Lung (tissue), 12 donors: Measurements from ENCODE around the gene BRD7. TPM values are rescaled to one million over a fixed set of nuclear protein-coding genes. Genes with fewer than 3 reads are reported as not detected.

Experiments
- ATAC-seq: fragments of 200-7000 bp; cut with Tn5 transposase; one replicate; pipeline ENCODE4 v1.9.1; 2020; ENCODE audit warnings: moderate number of reproducible peaks; ENCODE audit not compliant: insufficient read depth, low FRiP score
- DNase-seq, 3 donors: peaks; one replicate each; pipeline ENCODE4 v3.0.0-alpha.2; 2013 to 2017
- H3K27ac ChIP-seq, 2 donors: one replicate each; pipeline ENCODE4 v1.5.1; 2013; ENCODE audit warnings: mild to moderate bottlenecking in 2 of 2, moderate library complexity in 2 of 2, control low read depth in 1 of 2, inconsistent platforms in 1 of 2, low read depth in 1 of 2, low read length in 1 of 2
- H3K27me3 ChIP-seq, 3 donors: one replicate each; pipeline ENCODE4 v1.5.1; 2013; ENCODE audit warnings: low read length in 2 of 3; ENCODE audit not compliant: control insufficient read depth in 3 of 3, insufficient read depth in 3 of 3
- H3K36me3 ChIP-seq, 4 donors: one replicate each; pipeline ENCODE4 v1.5.1; 2013; ENCODE audit warnings: low read length in 4 of 4, mild to moderate bottlenecking in 1 of 4, moderate library complexity in 1 of 4; ENCODE audit not compliant: control insufficient read depth in 4 of 4, insufficient read depth in 4 of 4
- H3K4me1 ChIP-seq, 5 donors: one replicate each; pipeline ENCODE4 v1.5.1; 2013; ENCODE audit warnings: low read length in 5 of 5, mild to moderate bottlenecking in 2 of 5, moderate library complexity in 1 of 5; ENCODE audit not compliant: control insufficient read depth in 5 of 5, insufficient read depth in 5 of 5
- H3K4me3 ChIP-seq: one replicate; pipeline ENCODE4 v1.5.1; 2013; ENCODE audit warnings: mild to moderate bottlenecking, control low read depth, moderate library complexity
- H3K9ac ChIP-seq, 2 donors: one replicate each; pipeline ENCODE4 v1.5.1; 2013; ENCODE audit warnings: low read length in 2 of 2, control low read depth in 1 of 2; ENCODE audit not compliant: insufficient read depth in 1 of 2
- H3K9me3 ChIP-seq, 4 donors: one replicate each; pipeline ENCODE4 v1.5.1; 2013; ENCODE audit warnings: low read length in 3 of 4, mild to moderate bottlenecking in 1 of 4, moderate library complexity in 1 of 4; ENCODE audit not compliant: control insufficient read depth in 4 of 4, insufficient read depth in 3 of 4
- CTCF ChIP-seq: IDR thresholded peaks from 2 replicates; pipeline ENCODE4 v1.5.1; 2012; ENCODE audit warnings: mild to moderate bottlenecking; ENCODE audit errors: control extremely low read depth, extremely low read depth
- WGBS, 2 donors: extraction: QIAGEN DNeasy Blood & Tissue Kit; methylation state at CpG; one replicate each; pipeline ENCODE4 v1.1.7; 2013; 5-methylcytosine and 5-hydroxymethylcytosine counted together
- polyA plus RNA-seq, 2 donors: library from polyadenylated mRNA; stranded (reverse); fragments of 200-250 nt; gene quantifications; one replicate each; pipeline ENCODE4 v1.2.1, GENCODE V29; 2013
- total RNA-seq, 2 donors: library from RNA; depleted of rRNA in 1 of 2; stranded (reverse); fragments of >200 nt in 1 of 2; gene quantifications; one replicate each; pipeline ENCODE4 v1.2.1, GENCODE V29; 2014 to 2021
- donor health status: control.
- donor health status: control.
- donor health status: Bipolar disorder and iron deficiency.
- donor health status: healthy.
- donor health status: DM: yes; HTN: yes; CAD: no.

The BRD7 gene
- total and polyA plus RNA-seq, 4 donors: 33.9 to 54.6 (median 53.5) TPM

GRCh38 chr16:50293041-50293783 lies 75.6 kb downstream of the BRD7 start:
- H3K4me1 ChIP-seq: no peaks in the 10 kb centered on the region
- no peak overlapping the region for H3K4me3 ChIP-seq
- H3K27me3 ChIP-seq: no peaks in the 10 kb centered on the region
- H3K9me3 ChIP-seq: no peaks in the 10 kb centered on the region
- H3K9ac ChIP-seq: no peak overlapping the region
- WGBS, 2 donors: 91 to 94% methylated on average over 20 of the region's 20 CpGs
- H3K27ac ChIP-seq: no peak overlapping the region
- ATAC-seq (no peak), DNase-seq (no peak)
- TF ChIP-seq CTCF: no peak
- H3K36me3 ChIP-seq: peaks cover 0 to 29% (median under 1%) of the 10 kb centered on the region in 4 donors

GRCh38 chr16:50292566-50292948 lies 76.2 kb downstream of the BRD7 start:
- Histone ChIP-seq H3K4me1 (no peaks in the 10 kb centered on the region), H3K27ac (no peak overlapping the region), H3K36me3 (peaks cover 0 to 32% (median 1%) of the 10 kb centered on the region in 4 donors), H3K27me3 (no peaks in the 10 kb centered on the region), H3K4me3 (no peak overlapping the region), H3K9ac (no peak overlapping the region), H3K9me3 (no peaks in the 10 kb centered on the region)
- TF ChIP-seq CTCF: no peak
- ATAC-seq: no peak
- DNase-seq: no peak
- 94% methylated on average over 12 of the region's 12 CpGs for WGBS, 2 donors

- Histone ChIP-seq H3K27ac (no peak overlapping the region), H3K27me3 (no peaks in the 10 kb centered on the region), H3K9me3 (no peaks in the 10 kb centered on the region), H3K4me3 (no peak overlapping the region), H3K4me1 (no peaks in the 10 kb centered on the region), H3K9ac (no peak overlapping the region), H3K36me3 (peaks cover 0 to 27% (median 1%) of the 10 kb centered on the region in 4 donors)
- WGBS, 2 donors: 90 to 95% methylated on average over 26 of the region's 26 CpGs
- no peak for DNase-seq
- TF ChIP-seq CTCF: no peak
- no peak for ATAC-seq
Measured at GRCh38 chr16:50291719-50292565, 76.8 kb downstream of the BRD7 start.
